HEK293 (cell line): ENCODE measurements around the gene SPATA4.

Experiments used
- EGR2 ChIP-seq: fragments of 450-650 bp; formaldehyde crosslinking; IDR thresholded peaks from 2 replicates; pipeline ENCODE4 v1.5.1; 2016; ENCODE audit warnings: low read depth, missing biosample characterization, missing genetic modification characterization
- KLF10 ChIP-seq: fragments of 450-650 bp; IDR thresholded peaks from 2 replicates; pipeline ENCODE4 v1.5.1; 2018; ENCODE audit warnings: missing biosample characterization, mild to moderate bottlenecking, missing genetic modification characterization
- ZBTB1 ChIP-seq: fragments of 450-650 bp; formaldehyde crosslinking; IDR thresholded peaks from 2 replicates; pipeline ENCODE4 v1.5.1; 2016; ENCODE audit warnings: missing biosample characterization, missing genetic modification characterization
- ZNF274 ChIP-seq, 2 experiments: fragments of 200-500 bp in 1 of 2; fragments of 450-650 bp in 1 of 2; sonication (Bioruptor generic) in 1 of 2; formaldehyde crosslinking in 1 of 2; IDR thresholded peaks; 2 replicates each; pipeline versions ENCODE4 v1.5.1 to v1.6.1; 2014 to 2016; ENCODE audit warnings: borderline replicate concordance in 1 of 2, inconsistent platforms in 1 of 2, low read length in 1 of 2, missing biosample characterization in 1 of 2, missing genetic modification characterization in 1 of 2
- ZNF404 ChIP-seq: fragments of 450-650 bp; formaldehyde crosslinking; IDR thresholded peaks from 2 replicates; pipeline ENCODE4 v1.5.1; 2017; ENCODE audit warnings: missing biosample characterization, missing genetic modification characterization
- TF ChIP-seq, protein P1 (sequence below): fragments of 450-650 bp; formaldehyde crosslinking; IDR thresholded peaks from 2 replicates; pipeline ENCODE4 v1.5.1; 2016; ENCODE audit warnings: missing biosample characterization, missing genetic modification characterization
- TF ChIP-seq, protein P2 (sequence below): fragments of 450-650 bp; formaldehyde crosslinking; IDR thresholded peaks from 2 replicates; pipeline ENCODE4 v1.5.1; 2016; ENCODE audit warnings: missing biosample characterization, missing genetic modification characterization
- TF ChIP-seq, protein P3 (sequence below): fragments of 450-650 bp; formaldehyde crosslinking; conservative IDR thresholded peaks from 2 replicates; pipeline ENCODE4 v1.5.1; 2016; ENCODE audit warnings: low read depth, missing biosample characterization, missing genetic modification characterization

DNA sequence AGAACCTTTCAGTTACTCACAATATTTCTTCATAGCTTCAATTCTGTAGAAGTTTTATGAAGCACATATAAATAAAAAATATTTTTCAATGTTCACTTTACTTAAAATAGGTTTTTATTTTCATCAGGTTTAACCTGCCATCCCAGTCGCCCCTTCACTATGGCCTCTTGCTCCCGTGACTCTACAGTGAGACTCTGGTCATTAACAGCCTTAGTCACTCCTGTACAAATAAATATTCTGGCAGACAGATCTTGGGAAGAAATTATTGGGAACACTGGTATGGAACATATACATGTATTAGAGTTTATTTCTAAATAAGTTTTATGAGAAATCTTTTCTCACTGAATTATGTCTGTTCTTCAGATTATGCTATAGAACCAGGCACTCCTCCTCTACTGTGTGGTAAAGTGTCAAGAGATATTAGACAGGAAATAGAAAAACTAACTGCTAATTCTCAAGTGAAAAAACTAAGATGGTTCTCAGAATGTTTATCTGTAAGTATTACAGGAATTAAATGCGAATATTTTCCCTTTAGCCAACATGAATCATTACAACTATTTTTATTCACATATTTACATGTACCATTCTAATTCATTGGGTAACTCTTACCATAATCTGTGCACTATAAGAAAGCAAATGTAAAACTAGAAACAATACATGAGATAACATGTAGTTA, 45.6 kb downstream of the SPATA4 start:
- TF ChIP-seq, protein P1, sequence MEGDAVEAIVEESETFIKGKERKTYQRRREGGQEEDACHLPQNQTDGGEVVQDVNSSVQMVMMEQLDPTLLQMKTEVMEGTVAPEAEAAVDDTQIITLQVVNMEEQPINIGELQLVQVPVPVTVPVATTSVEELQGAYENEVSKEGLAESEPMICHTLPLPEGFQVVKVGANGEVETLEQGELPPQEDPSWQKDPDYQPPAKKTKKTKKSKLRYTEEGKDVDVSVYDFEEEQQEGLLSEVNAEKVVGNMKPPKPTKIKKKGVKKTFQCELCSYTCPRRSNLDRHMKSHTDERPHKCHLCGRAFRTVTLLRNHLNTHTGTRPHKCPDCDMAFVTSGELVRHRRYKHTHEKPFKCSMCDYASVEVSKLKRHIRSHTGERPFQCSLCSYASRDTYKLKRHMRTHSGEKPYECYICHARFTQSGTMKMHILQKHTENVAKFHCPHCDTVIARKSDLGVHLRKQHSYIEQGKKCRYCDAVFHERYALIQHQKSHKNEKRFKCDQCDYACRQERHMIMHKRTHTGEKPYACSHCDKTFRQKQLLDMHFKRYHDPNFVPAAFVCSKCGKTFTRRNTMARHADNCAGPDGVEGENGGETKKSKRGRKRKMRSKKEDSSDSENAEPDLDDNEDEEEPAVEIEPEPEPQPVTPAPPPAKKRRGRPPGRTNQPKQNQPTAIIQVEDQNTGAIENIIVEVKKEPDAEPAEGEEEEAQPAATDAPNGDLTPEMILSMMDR = no peak
- TF ChIP-seq ZBTB1 (tag by site-specific recombination) (no peak), ZNF404 (no peak), EGR2 (tag by site-specific recombination) (no peak), KLF10 (tag by site-specific recombination) (no peak), ZNF274 (IDR thresholded peaks at IDR 0.05; ENCODE audit: low read length) (no peak), ZNF274 (tag by site-specific recombination; IDR thresholded peaks at IDR 0.05; ENCODE audit: borderline replicate concordance) (no peak)
- TF ChIP-seq, protein P2, sequence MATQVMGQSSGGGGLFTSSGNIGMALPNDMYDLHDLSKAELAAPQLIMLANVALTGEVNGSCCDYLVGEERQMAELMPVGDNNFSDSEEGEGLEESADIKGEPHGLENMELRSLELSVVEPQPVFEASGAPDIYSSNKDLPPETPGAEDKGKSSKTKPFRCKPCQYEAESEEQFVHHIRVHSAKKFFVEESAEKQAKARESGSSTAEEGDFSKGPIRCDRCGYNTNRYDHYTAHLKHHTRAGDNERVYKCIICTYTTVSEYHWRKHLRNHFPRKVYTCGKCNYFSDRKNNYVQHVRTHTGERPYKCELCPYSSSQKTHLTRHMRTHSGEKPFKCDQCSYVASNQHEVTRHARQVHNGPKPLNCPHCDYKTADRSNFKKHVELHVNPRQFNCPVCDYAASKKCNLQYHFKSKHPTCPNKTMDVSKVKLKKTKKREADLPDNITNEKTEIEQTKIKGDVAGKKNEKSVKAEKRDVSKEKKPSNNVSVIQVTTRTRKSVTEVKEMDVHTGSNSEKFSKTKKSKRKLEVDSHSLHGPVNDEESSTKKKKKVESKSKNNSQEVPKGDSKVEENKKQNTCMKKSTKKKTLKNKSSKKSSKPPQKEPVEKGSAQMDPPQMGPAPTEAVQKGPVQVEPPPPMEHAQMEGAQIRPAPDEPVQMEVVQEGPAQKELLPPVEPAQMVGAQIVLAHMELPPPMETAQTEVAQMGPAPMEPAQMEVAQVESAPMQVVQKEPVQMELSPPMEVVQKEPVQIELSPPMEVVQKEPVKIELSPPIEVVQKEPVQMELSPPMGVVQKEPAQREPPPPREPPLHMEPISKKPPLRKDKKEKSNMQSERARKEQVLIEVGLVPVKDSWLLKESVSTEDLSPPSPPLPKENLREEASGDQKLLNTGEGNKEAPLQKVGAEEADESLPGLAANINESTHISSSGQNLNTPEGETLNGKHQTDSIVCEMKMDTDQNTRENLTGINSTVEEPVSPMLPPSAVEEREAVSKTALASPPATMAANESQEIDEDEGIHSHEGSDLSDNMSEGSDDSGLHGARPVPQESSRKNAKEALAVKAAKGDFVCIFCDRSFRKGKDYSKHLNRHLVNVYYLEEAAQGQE = no peak
- TF ChIP-seq, protein P3, sequence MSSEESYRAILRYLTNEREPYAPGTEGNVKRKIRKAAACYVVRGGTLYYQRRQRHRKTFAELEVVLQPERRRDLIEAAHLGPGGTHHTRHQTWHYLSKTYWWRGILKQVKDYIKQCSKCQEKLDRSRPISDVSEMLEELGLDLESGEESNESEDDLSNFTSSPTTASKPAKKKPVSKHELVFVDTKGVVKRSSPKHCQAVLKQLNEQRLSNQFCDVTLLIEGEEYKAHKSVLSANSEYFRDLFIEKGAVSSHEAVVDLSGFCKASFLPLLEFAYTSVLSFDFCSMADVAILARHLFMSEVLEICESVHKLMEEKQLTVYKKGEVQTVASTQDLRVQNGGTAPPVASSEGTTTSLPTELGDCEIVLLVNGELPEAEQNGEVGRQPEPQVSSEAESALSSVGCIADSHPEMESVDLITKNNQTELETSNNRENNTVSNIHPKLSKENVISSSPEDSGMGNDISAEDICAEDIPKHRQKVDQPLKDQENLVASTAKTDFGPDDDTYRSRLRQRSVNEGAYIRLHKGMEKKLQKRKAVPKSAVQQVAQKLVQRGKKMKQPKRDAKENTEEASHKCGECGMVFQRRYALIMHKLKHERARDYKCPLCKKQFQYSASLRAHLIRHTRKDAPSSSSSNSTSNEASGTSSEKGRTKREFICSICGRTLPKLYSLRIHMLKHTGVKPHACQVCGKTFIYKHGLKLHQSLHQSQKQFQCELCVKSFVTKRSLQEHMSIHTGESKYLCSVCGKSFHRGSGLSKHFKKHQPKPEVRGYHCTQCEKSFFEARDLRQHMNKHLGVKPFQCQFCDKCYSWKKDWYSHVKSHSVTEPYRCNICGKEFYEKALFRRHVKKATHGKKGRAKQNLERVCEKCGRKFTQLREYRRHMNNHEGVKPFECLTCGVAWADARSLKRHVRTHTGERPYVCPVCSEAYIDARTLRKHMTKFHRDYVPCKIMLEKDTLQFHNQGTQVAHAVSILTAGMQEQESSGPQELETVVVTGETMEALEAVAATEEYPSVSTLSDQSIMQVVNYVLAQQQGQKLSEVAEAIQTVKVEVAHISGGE (tag by site-specific recombination) = no peak
